Epithelial cell of esophagus (primary cell): Measurements from ENCODE around the gene GPC6.

ENCODE experiments used
- DNase-seq: peaks from one replicate; pipeline ENCODE4 v3.0.0; 2010; ENCODE audit warnings: low read depth
- H3K4me3 ChIP-seq: 2 replicates; pipeline ENCODE4 v1.5.1; 2011; ENCODE audit warnings: mild to moderate bottlenecking, low read length, control low read depth
- CTCF ChIP-seq: IDR thresholded peaks from 2 replicates; pipeline ENCODE4 v1.5.1; 2011; ENCODE audit warnings: low read depth, mild to moderate bottlenecking, low read length, control low read depth, inconsistent platforms; ENCODE audit not compliant: insufficient read depth; ENCODE audit errors: missing control alignments

The GPC6 gene

DNA sequence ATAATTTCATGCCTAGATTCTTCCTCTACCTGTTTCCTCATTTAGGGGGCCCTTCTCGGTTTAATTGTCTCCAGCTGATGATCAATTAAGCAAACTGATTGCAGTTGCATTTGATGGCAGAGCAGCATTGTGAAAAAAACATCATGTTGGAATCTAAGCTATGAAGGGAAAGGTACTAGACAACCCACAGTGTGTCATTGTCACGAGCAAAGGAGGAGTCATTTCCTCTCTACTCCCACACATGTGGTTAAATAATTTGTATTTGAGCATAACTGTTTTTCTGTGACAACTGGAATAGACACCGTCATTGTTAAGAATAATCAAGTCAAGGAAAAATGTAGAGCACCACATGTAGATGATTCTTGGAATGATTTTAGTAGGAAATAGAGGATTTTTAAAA lies 1012.5 kb downstream of the GPC6 start:
- no peak for TF ChIP-seq CTCF
- DNase-seq: peak; percentile 16
- no peak overlapping the region for H3K4me3 ChIP-seq

- no peak for TF ChIP-seq CTCF
Measured at GRCh38 chr13:94242554-94242953, 1015.9 kb downstream of the GPC6 start.

GRCh38 chr13:94243551-94243950 lies 1016.9 kb downstream of the GPC6 start:
- TF ChIP-seq CTCF: no peak
- DNase-seq: no peak
- H3K4me3 ChIP-seq: no peak overlapping the region

More at GRCh38 chr13:94242554-94242953, 1015.9 kb downstream of the GPC6 start:
- DNase-seq: no peak
- no peak overlapping the region for H3K4me3 ChIP-seq

DNA sequence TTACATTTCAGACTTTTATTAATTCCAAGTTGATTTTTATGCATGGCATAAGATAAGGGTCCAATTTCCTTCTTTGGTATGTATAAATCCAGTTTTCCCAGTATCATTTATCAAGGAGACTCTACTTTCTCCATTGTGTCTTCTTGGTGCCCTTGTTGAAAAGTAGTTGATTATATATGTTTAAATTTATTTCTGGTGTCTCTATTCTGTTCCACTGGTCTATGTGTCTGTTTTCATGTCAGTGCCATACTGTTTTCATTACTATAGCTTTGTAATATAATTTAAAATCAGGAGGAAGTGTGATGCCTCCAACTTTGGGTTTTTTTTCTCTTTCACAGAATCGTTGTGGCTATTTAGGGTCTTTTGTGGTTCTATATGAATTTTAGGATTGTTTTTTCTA lies 1019.9 kb downstream of the GPC6 start:
- DNase-seq: no peak
- TF ChIP-seq CTCF: no peak
- no peak overlapping the region for H3K4me3 ChIP-seq

- no peak overlapping the region for H3K4me3 ChIP-seq
- peak; percentile 10 for DNase-seq
- TF ChIP-seq CTCF: no peak
Measured at GRCh38 chr13:94247890-94248289, 1021.3 kb downstream of the GPC6 start.

DNA sequence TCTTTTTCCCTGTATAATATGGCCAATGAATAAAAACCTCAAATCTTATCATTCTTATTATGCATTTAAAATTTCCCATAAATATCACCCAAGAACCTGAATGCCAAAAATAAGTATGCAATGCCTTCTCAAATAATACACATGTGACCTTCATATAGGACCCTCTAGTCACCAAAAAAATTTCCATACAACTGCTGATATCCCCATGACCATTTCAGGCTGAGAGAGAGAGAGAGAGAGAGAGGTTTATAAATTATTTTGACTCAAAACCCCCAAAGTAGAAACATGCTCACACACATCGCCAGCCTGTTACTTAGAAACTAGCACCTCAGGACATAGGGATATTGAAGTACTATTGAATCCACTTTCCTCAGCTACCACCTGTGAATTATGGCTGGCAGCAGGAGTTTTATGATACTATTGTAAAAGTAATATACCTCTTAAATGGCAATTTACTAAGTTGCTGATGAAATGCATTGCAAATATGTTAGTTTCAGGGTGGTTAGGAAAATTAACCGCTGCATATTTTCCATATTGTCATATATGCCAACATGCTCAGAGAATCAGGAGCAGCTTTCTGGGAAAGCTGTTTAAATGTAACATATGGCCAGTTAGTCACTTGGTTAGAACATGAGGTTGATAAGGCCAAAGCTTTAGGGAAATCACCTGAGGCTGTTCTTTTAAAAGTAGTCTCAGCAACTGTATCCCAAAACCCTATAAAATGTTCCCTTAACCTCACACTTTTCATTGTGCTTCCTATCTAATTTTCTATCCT lies 1022.0 kb downstream of the GPC6 start:
- no peak for TF ChIP-seq CTCF
- DNase-seq: no peak
- no peak overlapping the region for H3K4me3 ChIP-seq

GRCh38 chr13:94249512-94249911 lies 1022.9 kb downstream of the GPC6 start:
- TF ChIP-seq CTCF: no peak
- no peak for DNase-seq

More at GRCh38 chr13:94249512-94249911, 1022.9 kb downstream of the GPC6 start:
- H3K4me3 ChIP-seq: no peak overlapping the region
